GM21367 (cell line): ENCODE measurements around the gene UTY.

Experiments used
- ATAC-seq: cut with Tn5 transposase; IDR thresholded peaks from one replicate; pipeline ENCODE4 v1.9.1; 2021; ENCODE audit not compliant: unreplicated experiment

UTY gene

GRCh38 chrY:13479828-13480227 lies at the start of gene UTY:
TSS of gene UTY (minus strand) at chrY:13480033. CDS start at chrY:13479665, 368 bp downstream.
- peak; percentile 89 for ATAC-seq

GRCh38 chrY:13520474-13520873 lies 40.6 kb upstream of the UTY start:
- ATAC-seq: no peak

- no peak for ATAC-seq
Observed at GRCh38 chrY:13501215-13501614, 21.4 kb upstream of the UTY start.

DNA sequence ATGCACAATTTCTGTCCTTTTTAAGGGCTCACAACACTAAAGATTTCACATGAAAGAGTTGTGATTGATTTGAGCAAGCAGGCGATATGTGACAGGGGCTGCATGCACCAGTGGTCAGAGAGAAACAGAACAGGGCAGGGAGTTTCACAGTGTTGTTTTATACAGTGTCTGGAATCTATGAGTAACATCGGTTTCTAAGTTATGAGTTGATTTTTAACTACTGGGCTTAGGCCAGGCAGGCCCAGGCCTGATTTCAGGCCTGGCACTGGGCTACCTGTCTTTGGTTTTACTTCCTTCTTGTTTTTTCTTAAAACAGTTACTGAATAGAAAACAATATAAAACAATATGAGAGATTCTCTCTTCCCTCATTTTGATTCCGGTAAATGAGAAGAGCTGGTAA lies 13.9 kb upstream of the UTY start:
- no peak for ATAC-seq

- no peak for ATAC-seq
Observed at GRCh38 chrY:13492408-13492807, 12.6 kb upstream of the UTY start.

DNA sequence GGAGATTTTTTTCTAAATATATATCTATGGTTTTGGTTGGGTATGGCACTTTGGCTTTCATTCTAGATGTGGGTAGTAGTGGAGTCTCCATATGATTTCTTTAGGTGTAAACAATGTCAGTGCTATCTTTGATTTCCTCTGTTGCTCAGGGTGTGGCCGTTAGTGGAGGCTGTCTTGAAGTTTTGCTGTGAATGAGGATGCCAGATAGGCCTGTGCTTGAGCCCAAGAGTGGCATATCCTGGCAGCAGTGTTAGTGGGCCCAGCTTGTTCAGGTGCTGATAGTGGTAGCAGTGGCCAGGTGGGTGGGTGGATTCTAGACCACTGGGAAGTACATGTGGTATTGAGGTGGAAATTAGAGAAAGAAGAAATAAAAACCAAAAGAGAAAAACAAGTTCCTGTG lies 8.9 kb upstream of the UTY start:
- no peak for ATAC-seq

DNA sequence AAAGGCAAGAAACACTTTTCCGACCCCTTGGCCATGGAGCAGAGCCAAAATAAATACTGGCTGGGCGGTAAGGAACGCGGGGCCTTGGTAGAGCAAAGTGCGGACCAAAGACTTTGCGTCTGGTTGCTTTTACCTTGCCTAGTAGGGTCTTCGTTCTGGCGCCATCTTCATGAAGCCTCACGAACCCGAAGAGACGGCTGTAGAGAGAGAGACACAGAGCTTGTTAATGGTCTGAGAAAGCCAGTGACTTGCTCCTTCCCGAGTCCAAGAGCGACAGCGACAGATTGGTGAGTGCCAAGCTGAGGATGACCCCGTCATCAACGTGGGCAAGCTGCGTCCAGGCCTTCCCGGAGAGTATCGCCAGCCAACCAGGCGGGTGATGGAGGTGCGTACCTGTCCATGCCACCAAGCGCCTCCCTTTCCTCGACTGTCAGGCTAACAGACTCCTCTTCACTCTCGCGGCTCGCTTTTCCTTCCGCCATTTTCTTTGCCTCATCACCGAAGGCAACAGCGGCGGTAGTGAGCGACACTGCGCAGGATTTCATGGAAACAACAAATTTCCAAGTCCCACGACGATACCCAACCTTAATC lies 617 bp downstream of the UTY start:
- peak; percentile 36 for ATAC-seq

DNA sequence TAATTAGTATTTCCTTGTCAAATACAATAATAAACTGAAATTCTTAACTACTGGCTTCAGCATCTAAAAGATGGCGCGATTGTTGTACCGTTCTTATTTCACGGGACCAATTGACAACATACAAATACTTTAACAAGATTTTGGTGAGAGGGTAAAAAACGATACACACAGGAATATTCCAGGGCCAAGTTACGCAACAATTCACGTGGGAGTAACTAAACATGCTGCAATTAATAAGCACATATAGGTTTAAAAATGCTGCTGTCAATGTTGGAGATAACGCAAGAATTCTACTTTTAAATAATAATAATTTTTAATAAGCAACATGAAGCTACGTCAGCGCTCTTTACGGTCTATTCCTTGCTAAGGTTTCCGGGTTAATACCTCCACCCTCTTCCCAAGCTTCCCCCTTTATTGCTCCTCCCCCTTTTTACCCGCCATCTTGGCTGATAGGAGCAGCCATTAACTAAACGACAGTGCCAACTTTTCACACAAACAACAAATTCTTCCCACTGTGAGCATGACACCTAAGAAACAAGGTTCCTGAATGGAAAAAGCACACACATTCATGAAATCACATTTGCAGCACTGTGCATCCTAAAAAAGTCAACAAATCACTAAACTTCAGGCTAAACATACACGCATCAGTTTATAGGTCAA lies 1.6 kb downstream of the UTY start:
- no peak for ATAC-seq

- ATAC-seq: no peak
Observed at GRCh38 chrY:13474997-13475396, 4.8 kb downstream of the UTY start.

GRCh38 chrY:13451572-13451971 lies 28.3 kb downstream of the UTY start:
- no peak for ATAC-seq

- ATAC-seq: no peak
Observed at GRCh38 chrY:13450596-13451130, 29.2 kb downstream of the UTY start.

GRCh38 chrY:13445566-13445965 lies 34.3 kb downstream of the UTY start:
- ATAC-seq: no peak

GRCh38 chrY:13443146-13443545 lies 36.7 kb downstream of the UTY start:
- no peak for ATAC-seq

- ATAC-seq: no peak
Observed at GRCh38 chrY:13440811-13441210, 39.0 kb downstream of the UTY start.

- peak; percentile 93 for ATAC-seq
Observed at GRCh38 chrY:13435968-13436937, 43.6 kb downstream of the UTY start.

DNA sequence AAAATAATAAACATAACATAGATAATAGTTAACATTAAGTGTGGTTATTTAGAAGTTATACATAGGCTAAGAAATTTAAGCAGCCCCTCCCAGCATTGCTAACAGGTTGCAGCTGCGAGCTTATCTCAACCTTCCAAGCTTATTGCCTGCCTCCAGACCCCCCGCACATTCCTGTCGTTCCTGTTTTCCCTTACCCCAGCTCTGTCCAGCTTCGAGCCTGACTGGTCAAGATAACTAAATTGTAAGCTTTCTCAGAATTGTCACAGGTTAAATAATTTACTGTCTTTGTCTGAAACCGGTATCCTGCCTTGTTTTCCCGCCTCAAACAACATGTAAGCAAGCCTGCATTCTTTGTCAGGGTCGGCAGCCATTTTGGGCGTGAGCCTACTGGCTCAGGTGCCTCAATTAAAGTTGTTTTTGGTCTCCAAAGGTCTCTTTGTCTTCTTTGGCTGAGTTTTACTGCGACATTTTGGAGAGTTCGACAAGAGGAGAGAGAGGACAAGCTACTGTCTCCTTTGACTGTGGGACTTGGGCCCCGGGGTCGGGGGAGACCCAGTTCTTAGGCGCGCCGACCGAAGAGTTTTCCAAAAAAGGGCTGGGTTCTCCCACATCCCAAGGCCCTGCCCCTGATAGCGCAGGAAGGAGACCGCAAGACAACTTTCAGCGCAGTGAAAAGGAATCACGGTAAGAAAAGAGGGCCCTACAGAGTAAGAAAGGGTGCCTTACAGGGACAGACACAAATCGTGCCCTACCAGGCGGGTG lies 44.4 kb downstream of the UTY start:
- ATAC-seq: no peak

- no peak for ATAC-seq
Observed at GRCh38 chrY:13432293-13433025, 47.4 kb downstream of the UTY start.

GRCh38 chrY:13429551-13429950 lies 50.3 kb downstream of the UTY start:
- no peak for ATAC-seq

GRCh38 chrY:13423281-13423732 lies 56.5 kb downstream of the UTY start:
- ATAC-seq: no peak
